ENCODE results near the gene MTUS2.

DNA sequence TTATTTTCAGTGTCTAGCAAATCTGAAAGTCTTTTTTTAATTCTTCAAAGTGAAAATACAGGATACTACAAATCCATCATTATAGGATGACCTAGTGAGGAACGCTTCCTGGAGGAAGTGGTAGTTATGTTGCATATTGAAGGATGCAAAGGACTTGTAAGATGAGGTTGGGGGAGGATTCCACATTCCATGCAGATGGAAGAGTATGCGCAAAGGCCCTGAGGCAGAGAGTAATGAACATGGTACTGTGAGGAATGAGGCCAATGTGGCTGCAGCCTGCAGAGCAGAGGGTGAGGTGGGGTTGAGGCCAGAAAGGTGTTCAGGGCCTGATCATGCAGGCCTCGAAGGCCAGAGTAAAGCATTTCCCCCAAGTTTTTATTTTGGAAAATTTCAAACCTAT lies 202.8 kb downstream of the MTUS2 start:
- TF ChIP-seq CBX5 (IDR thresholded peaks at IDR 0.05; ENCODE audit: low read depth) (no peak), FOS (IDR thresholded peaks at IDR 0.05; ENCODE audit: borderline replicate concordance, extremely low read depth, insufficient read length) (no peak), KDM1A (IDR thresholded peaks at IDR 0.05; ENCODE audit: borderline replicate concordance) (no peak), EGR1 (IDR thresholded peaks at IDR 0.05; ENCODE audit: borderline replicate concordance in 1 of 2, low read depth in 2 of 2, low read length in 2 of 2) (no peak), EP300 (IDR thresholded peaks at IDR 0.05; ENCODE audit: borderline replicate concordance in 1 of 2, control insufficient read depth in 1 of 2, low read depth in 2 of 2, low read length in 2 of 2) (no peak), BCL11A (IDR thresholded peaks at IDR 0.05; ENCODE audit: low read depth, low read length) (no peak), JUNB (IDR thresholded peaks at IDR 0.05) (no peak), POLR2A (IDR thresholded peaks at IDR 0.05; ENCODE audit: low read depth, low read length) (no peak), POLR2AphosphoS5 (IDR thresholded peaks at IDR 0.05; ENCODE audit: low read length) (no peak), FOXM1 (IDR thresholded peaks at IDR 0.05; ENCODE audit: low read depth, low read length) (no peak), SP1 (IDR thresholded peaks at IDR 0.05; ENCODE audit: low read depth, low read length) (no peak)
- TF ChIP-seq, protein P1, sequence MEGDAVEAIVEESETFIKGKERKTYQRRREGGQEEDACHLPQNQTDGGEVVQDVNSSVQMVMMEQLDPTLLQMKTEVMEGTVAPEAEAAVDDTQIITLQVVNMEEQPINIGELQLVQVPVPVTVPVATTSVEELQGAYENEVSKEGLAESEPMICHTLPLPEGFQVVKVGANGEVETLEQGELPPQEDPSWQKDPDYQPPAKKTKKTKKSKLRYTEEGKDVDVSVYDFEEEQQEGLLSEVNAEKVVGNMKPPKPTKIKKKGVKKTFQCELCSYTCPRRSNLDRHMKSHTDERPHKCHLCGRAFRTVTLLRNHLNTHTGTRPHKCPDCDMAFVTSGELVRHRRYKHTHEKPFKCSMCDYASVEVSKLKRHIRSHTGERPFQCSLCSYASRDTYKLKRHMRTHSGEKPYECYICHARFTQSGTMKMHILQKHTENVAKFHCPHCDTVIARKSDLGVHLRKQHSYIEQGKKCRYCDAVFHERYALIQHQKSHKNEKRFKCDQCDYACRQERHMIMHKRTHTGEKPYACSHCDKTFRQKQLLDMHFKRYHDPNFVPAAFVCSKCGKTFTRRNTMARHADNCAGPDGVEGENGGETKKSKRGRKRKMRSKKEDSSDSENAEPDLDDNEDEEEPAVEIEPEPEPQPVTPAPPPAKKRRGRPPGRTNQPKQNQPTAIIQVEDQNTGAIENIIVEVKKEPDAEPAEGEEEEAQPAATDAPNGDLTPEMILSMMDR (IDR thresholded peaks at IDR 0.05 in 2 of 3, conservative IDR thresholded peaks at IDR 0.05 in 1 of 3; ENCODE audit: control insufficient read depth in 2 of 3, extremely low read depth in 1 of 3, insufficient read depth in 1 of 3, low read depth in 3 of 3, low read length in 3 of 3), result no peak
- TF ChIP-seq, protein P2, sequence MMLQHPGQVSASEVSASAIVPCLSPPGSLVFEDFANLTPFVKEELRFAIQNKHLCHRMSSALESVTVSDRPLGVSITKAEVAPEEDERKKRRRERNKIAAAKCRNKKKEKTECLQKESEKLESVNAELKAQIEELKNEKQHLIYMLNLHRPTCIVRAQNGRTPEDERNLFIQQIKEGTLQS (IDR thresholded peaks at IDR 0.05; ENCODE audit: borderline replicate concordance, extremely low read depth, low read depth, low read length), result no peak
- TF ChIP-seq, protein P3, sequence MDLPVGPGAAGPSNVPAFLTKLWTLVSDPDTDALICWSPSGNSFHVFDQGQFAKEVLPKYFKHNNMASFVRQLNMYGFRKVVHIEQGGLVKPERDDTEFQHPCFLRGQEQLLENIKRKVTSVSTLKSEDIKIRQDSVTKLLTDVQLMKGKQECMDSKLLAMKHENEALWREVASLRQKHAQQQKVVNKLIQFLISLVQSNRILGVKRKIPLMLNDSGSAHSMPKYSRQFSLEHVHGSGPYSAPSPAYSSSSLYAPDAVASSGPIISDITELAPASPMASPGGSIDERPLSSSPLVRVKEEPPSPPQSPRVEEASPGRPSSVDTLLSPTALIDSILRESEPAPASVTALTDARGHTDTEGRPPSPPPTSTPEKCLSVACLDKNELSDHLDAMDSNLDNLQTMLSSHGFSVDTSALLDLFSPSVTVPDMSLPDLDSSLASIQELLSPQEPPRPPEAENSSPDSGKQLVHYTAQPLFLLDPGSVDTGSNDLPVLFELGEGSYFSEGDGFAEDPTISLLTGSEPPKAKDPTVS (IDR thresholded peaks at IDR 0.05; ENCODE audit: low read depth, low read length), result no peak
